OCI-LY3 (cell line): ENCODE results near the gene MS4A2.
"Not testable (repeated sequence)": the region's sequence is repeated elsewhere in the genome, so short reads cannot be mapped to it uniquely, and the experiment has no call there.

Experiments
- CTCF ChIP-seq: fragments of 200-600, 300-600 bp; sonication (generic); IDR thresholded peaks from 2 replicates; pipeline ENCODE4 v1.5.1; 2014; ENCODE audit warnings: antibody characterized with exemption, low read length, low read depth
- EZH2phosphoT487 ChIP-seq: fragments of 200-600 bp; shearing (Covaris generic); IDR thresholded peaks from 2 replicates; pipeline ENCODE4 v1.6.1; 2018; ENCODE audit warnings: antibody characterized with exemption, mixed run types, low read depth

GRCh38 chr11:60101368-60101767 lies 12.9 kb downstream of the MS4A2 start:
- TF ChIP-seq CTCF, EZH2phosphoT487: not testable (repeated sequence)
